ENCODE data around the gene PDSS2.
A peak's percentile ranks its signal among the peaks of the same experiment; 100 is the strongest.
"Not testable (repeated sequence)": the region's sequence is repeated elsewhere in the genome, so short reads cannot be mapped to it uniquely, and the experiment has no call there.

Gene PDSS2

DNA sequence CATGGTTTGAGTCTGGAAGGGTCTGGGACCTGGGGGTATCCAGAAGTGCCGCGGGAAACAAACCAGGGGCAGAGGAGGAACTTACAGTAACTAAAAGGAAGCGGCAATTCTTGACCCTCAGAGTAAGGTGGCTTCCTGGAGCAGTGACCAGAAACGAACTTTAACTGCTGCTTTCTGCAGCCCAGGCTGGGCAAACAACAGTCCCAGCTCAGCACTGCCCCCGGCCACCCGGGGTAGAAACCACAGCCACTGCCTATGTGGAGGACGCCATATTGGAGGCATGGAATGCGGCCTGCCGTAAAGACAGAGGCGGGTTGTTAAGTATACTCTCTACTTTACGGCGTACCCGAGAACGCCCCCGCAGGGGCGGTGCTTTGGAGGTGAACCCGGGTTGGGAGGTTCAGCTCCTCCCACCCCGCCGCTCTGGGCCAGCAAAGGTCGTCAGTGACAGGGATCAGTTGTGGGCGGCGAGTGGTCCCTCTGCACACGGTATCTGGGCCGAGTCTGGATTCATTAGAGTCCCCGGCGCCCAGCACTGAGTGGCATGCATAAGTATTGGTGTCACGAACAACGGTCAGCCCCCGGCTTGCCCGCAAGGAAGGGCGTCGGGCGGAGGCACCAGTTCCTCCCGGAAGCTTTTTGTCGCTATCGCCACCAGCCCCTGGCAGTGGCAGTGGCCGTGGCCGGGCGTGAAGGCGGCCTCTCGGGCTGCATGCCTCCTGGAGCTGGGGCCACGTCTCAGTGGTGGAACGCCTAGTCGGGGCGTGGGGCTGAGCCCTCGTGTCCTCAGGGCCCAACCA lies at the start of gene PDSS2:
Gene PDSS2, minus strand, starts transcription at position 282 of the 800 bp plus-strand sequence. Its CDS starts 279 bp downstream, at position 3.
- peak; percentile 96 for DNase-seq

GRCh38 chr6:107506145-107506544 lies 46.8 kb upstream of the PDSS2 start:
- DNase-seq = no peak

- no peak for DNase-seq
These were observed 45.1 kb upstream of the PDSS2 start for GRCh38 chr6:107504270-107505026.

DNA sequence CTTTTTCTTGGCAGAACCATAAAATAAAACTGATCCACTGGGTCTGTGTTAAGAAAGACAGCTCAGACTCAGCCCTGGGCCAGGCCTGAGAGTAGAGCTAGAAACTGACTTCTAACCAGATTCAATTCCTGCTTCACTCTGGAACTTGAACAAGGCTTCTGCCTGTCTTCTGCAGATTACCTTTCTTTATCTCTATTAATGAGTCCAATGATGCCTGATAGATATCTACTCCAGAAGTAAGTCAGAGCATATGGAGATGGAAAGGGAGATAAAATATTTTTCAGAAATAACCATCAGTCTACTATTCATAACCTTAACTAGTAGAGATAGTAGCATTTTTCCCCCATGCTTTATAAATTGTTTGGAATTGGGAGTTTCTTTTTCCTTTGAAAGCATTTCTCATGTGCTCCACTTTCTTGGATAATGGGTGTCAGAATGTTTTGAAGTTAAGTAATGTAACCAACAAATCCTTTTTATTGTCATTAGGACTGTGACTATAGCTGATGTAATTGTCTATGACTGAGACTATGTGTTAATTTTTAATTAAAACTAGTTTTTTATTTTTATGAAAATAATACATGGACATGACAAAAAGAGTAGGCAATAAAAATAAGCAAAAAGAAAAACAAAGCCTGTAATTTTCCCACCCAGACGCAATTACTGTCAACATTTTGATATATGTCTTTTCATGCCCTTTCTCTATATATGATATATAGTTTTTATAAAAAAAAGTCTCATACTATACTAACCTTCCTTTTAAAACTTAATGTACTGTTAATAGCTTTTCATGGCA lies 37.7 kb upstream of the PDSS2 start:
- no peak for DNase-seq

- no peak for DNase-seq
These were observed 36.6 kb upstream of the PDSS2 start for GRCh38 chr6:107495971-107496370.

DNA sequence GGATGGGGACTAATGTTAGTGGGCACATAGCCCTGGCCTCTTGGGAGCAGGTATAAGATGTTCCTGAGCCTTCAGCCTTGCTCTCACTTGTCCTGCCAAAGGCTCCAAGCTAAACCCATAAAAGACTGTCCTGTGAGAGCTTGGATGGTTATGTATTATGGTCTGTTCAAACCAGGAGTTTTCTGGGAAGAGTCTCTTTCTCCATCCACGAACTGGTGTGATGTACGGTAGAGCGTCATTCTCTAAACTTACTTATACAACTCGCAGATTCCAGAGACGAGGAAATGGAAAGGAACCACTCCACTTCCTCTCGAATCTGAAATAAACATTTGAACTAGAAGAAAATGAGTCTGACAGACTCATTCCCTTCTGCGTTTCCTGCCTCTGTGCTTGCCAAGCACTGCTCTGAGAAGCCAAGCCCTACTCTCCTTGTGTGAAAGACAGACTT lies 35.9 kb upstream of the PDSS2 start:
- DNase-seq = peak; percentile 57

- peak; percentile 49 for DNase-seq
These were observed 34.0 kb upstream of the PDSS2 start for GRCh38 chr6:107493158-107494057.

- DNase-seq = peak; percentile 58
These were observed 32.6 kb upstream of the PDSS2 start for GRCh38 chr6:107491760-107492660.

DNA sequence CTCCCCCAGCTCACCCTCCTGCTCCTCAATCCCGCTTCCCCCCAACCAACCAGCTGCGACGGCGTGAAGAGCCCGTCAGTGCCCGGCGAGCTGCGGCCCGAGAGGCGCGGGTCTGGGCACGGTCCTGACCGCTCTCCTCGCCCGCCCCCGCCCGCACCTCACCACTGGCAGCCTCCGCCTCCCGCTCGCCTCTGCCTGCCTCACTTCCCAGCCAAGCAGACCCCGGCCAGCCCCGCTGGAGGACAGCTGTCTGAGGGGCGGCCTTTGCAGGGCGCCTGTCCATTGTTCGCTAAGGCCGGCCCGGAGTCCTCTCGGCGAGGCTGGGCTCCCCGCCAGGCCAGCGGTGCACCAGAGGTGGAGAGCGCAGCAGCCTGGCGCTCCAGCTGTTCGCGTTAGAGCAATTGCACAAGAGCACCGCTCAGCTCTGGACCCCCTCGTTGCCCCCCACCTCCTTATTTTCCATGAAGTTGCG lies 31.8 kb upstream of the PDSS2 start:
- peak; percentile 52 for DNase-seq

DNA sequence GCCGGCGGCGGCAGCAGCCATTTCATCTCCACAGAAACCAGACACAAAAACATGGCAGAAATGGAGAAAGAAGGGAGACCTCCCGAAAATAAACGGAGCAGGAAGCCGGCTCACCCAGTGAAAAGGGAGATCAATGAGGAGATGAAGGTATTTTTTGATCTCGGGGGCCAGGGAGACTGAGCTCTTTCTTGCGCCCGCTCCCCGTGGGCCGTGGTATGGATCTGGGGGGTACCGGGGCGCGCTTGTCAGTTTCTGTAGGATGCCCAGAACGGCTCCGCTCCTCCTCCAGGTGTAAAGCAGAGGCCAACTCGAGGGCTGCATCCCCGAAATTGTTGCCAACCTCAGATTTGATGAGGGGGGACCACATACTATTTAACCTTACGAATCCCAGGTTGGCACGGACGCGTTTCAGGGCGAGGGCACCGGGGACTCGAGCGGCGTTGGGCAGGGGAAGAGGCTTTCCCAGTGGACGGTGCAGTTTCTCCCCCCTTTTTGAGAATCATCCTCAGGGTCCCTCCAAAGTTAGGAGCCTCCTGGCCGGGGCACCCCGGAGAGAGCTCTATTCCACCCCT lies 31.3 kb upstream of the PDSS2 start:
- DNase-seq = no peak

DNA sequence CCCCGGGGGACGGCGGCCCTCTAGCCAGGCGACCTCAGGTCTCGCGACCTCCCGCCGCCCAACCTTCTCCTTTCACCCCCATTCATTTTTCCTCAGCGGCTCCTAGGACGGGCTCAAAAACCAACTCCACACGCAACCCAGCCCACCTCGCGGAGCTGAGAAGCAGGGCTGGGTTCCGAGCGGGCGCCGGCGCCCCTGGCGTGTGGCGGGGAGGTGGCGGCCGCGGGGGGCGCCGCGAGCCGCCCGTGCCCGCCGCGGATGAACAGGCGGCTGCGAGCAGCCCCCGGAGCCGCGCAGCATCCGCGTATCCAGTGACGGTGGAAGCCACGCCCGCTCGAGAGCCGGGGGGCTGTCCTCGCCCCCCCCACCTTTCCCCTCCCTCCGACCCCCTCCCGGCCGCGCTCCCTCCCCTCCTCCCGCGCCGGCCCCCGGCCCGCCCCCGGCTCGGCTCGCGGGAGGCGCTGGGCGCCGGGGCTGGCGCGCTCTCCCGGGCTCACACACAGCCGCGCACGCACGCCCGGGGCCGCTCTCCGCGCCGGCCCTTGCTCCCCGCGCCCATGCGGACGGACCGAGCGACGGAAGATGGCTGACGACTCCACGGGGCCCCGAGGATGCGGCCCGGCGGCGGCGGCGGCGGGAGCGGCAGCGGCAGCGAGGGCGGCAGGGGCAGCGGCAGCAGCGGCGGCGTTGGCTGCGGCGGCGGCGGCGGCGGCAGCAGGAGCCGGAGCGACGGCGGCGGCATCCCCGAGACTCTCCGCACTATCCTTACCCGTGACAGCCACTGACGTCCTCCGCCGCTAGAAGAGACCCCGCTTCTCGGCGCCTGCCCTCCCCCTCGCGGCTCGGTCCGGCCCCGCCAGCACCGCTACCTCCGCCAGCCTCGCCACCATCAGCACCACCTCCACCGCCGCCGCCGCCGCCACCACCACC lies 30.5 kb upstream of the PDSS2 start, which contains the start of gene SOBP:
Gene SOBP, plus strand, starts transcription at position 482 of the 930 bp plus-strand sequence. CDS start 500 bp downstream, outside the sequence.
- DNase-seq = peak; percentile 51

DNA sequence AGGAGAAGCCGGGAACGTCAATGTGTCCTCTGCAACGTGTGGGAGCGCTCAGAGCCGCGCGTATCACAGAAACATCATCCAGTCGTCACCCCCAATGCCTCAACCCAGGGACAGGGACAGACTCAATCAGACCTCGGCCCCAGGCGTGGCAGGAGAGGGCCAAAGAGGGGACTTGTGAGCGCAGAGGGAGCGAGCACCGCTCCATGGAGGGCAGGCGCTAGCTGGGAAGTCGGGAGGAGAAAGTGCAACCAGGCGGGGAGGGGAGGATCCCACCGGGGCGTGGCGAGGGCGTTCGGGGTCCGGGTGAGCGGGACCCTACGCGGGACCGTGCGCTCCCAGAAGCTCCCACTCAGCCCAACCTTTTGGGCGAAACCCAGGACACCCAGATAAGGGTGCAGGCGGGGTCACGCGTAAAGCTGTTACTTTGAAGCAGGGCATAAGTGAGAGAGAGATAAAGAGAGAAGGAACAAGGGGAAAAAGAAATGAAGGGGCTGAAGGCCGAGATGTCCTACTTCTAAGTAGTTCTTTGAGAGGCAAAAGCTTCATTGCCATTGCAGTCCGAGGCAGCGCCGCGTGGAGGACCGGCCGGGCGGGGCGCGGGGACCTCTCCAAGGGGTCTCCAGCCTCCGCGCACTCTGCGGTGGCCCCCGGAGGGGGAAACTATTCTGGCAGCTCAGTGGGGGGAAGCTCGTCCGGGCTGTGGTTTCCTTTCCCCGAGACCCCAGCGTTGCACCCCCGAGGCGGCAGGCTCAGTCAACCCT lies 29.7 kb upstream of the PDSS2 start:
- DNase-seq = peak; percentile 34

DNA sequence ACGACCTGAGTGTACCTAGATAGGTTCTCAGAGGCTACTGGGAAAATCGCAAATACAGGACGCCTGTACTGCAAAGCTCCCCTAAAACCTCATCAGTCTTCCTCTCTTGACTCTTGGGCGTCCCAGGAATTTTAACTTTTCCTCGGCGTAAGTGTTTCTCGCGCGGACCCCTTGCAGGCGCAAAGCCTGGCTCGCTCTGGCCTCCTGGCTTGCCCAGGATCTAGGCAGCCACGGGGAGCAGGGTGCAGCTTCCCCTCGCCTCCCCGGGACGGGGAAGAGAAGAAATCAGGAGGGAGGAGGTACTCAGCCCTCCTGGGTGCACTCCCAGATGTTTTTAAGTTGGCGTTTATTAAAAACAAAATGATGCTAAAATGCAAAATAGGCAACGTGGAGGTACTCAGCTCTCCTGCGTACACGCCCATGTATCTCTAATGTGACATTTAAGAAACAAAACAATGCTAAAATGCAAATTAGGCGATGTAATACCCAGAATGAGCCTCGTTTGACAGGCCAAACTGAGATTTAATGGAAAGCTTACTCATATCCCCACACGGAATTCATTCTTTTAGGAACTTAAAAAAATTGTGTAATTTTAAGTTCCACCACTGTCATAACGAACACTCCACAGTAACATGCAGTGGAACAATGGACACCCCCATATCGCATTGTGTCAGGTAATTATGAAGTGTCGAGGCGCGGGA lies 29.0 kb upstream of the PDSS2 start:
- DNase-seq = no peak

GRCh38 chr6:107485157-107485556 lies 25.8 kb upstream of the PDSS2 start:
- DNase-seq = no peak

- DNase-seq = no peak
These were observed 19.8 kb upstream of the PDSS2 start for GRCh38 chr6:107479089-107479690.

GRCh38 chr6:107475826-107476225 lies 16.5 kb upstream of the PDSS2 start:
- not testable (repeated sequence) for DNase-seq

GRCh38 chr6:107475360-107475759 lies 16.0 kb upstream of the PDSS2 start:
- not testable (repeated sequence) for DNase-seq
